ENCODE results near the gene TMEM91.

Gene TMEM91

DNA sequence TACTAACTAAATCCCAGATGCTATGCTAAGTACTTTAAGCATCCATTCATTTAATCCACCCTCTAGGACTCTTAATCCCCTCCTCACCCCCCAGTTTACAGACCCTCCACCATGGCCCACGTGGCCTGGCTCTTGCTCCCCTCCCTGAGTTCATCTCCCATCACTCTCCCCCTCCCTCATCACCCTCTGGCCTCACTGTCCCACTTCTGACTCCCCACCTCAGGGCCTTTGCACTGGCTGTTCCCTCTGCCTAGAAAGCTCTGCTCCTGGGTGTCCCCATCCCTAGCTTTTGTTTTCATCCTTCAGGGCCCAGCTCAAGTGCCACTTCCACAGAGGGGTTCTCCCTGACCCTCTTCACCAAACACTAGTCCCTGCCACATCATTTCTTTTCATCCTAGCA lies 16.6 kb upstream of the TMEM91 start:
- Histone ChIP-seq H3K4me1 (ENCODE audit: low read length) (no peaks in the 10 kb centered on the region), H3K36me3 (replicated peaks; ENCODE audit: insufficient read depth, low read length) (no peaks in the 10 kb centered on the region), H4K20me1 (ENCODE audit: insufficient read depth, low read length) (no peaks in the 10 kb centered on the region), H3K27ac (ENCODE audit: low read length) (no peak overlapping the region), H3K9me3 (replicated peaks; ENCODE audit: insufficient read depth, low read length) (no peaks in the 10 kb centered on the region), H3F3A (ENCODE audit: insufficient read depth, low read length) (peaks cover 3% of the 10 kb centered on the region; the same call in 1 of the 2 replicates), H3K27me3 (replicated peaks; ENCODE audit: insufficient read depth, low read length) (no peaks in the 10 kb centered on the region), H3K4me3 (ENCODE audit: low read length) (no peak overlapping the region), H3K9ac (ENCODE audit: low read length) (no peak overlapping the region), H2AFZ (ENCODE audit: low read length) (no peak overlapping the region), H3K4me2 (ENCODE audit: low read depth, low read length) (no peak overlapping the region), H3K79me2 (ENCODE audit: low read length) (peaks cover 11% of the 10 kb centered on the region; the same call in 1 of the 2 replicates), H3K9me2 (replicated peaks; ENCODE audit: insufficient read depth, low read length) (no peaks in the 10 kb centered on the region)
- no peak for DNase-seq
- TF ChIP-seq EZH2phosphoT487 (IDR thresholded peaks at IDR 0.05; ENCODE audit: low read length), result no peak
- TF ChIP-seq, protein P1, sequence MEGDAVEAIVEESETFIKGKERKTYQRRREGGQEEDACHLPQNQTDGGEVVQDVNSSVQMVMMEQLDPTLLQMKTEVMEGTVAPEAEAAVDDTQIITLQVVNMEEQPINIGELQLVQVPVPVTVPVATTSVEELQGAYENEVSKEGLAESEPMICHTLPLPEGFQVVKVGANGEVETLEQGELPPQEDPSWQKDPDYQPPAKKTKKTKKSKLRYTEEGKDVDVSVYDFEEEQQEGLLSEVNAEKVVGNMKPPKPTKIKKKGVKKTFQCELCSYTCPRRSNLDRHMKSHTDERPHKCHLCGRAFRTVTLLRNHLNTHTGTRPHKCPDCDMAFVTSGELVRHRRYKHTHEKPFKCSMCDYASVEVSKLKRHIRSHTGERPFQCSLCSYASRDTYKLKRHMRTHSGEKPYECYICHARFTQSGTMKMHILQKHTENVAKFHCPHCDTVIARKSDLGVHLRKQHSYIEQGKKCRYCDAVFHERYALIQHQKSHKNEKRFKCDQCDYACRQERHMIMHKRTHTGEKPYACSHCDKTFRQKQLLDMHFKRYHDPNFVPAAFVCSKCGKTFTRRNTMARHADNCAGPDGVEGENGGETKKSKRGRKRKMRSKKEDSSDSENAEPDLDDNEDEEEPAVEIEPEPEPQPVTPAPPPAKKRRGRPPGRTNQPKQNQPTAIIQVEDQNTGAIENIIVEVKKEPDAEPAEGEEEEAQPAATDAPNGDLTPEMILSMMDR (IDR thresholded peaks at IDR 0.05; ENCODE audit: low read length), result no peak
- TF ChIP-seq EZH2 (optimal IDR thresholded peaks at IDR 0.05; ENCODE audit: low read depth, low read length), result no peak

GRCh38 chr19:41362143-41362847 lies 14.0 kb upstream of the TMEM91 start:
- H3K9ac ChIP-seq (ENCODE audit: low read length), result no peak overlapping the region
- H4K20me1 ChIP-seq (ENCODE audit: insufficient read depth, low read length), result no peaks in the 10 kb centered on the region
- H3K79me2 ChIP-seq (ENCODE audit: low read length), result peaks cover 16% of the 10 kb centered on the region; the same call in 1 of the 2 replicates
- peaks cover 3% of the 10 kb centered on the region; the same call in 1 of the 2 replicates for H3F3A ChIP-seq (ENCODE audit: insufficient read depth, low read length)
- H3K9me2 ChIP-seq (replicated peaks; ENCODE audit: insufficient read depth, low read length), result no peaks in the 10 kb centered on the region
- no peaks in the 10 kb centered on the region for H3K9me3 ChIP-seq (replicated peaks; ENCODE audit: insufficient read depth, low read length)
- no peak overlapping the region for H3K4me2 ChIP-seq (ENCODE audit: low read depth, low read length)
- no peaks in the 10 kb centered on the region for H3K27me3 ChIP-seq (replicated peaks; ENCODE audit: insufficient read depth, low read length)
- no peak for DNase-seq
- no peak overlapping the region for H3K4me3 ChIP-seq (ENCODE audit: low read length)
- H2AFZ ChIP-seq (ENCODE audit: low read length), result no peak overlapping the region
- TF ChIP-seq EZH2phosphoT487 (IDR thresholded peaks at IDR 0.05; ENCODE audit: low read length) (no peak), EZH2 (optimal IDR thresholded peaks at IDR 0.05; ENCODE audit: low read depth, low read length) (no peak)
- TF ChIP-seq, protein P1 (IDR thresholded peaks at IDR 0.05; ENCODE audit: low read length), result no peak
- no peaks in the 10 kb centered on the region for H3K36me3 ChIP-seq (replicated peaks; ENCODE audit: insufficient read depth, low read length)
- no peak overlapping the region for H3K27ac ChIP-seq (ENCODE audit: low read length)
- no peaks in the 10 kb centered on the region for H3K4me1 ChIP-seq (ENCODE audit: low read length)

GRCh38 chr19:41363371-41363752 lies 13.0 kb upstream of the TMEM91 start:
- peak overlapping the region; percentile 91 for H3K4me3 ChIP-seq (ENCODE audit: low read length)
- H3K4me2 ChIP-seq (ENCODE audit: low read depth, low read length), result peak overlapping the region; percentile 74
- TF ChIP-seq EZH2 (optimal IDR thresholded peaks at IDR 0.05; ENCODE audit: low read depth, low read length) (no peak), EZH2phosphoT487 (IDR thresholded peaks at IDR 0.05; ENCODE audit: low read length) (no peak)
- TF ChIP-seq, protein P1 (IDR thresholded peaks at IDR 0.05; ENCODE audit: low read length), result no peak
- no peaks in the 10 kb centered on the region for H3K9me3 ChIP-seq (replicated peaks; ENCODE audit: insufficient read depth, low read length)
- no peaks in the 10 kb centered on the region for H4K20me1 ChIP-seq (ENCODE audit: insufficient read depth, low read length)
- peak overlapping the region; percentile 97; the same call in 1 of the 2 replicates for H3K27ac ChIP-seq (ENCODE audit: low read length)
- H3K4me1 ChIP-seq (ENCODE audit: low read length), result no peaks in the 10 kb centered on the region
- H3K9ac ChIP-seq (ENCODE audit: low read length), result peak overlapping the region; percentile 97; the same call in 1 of the 2 replicates
- H3K9me2 ChIP-seq (replicated peaks; ENCODE audit: insufficient read depth, low read length), result no peaks in the 10 kb centered on the region
- H3K27me3 ChIP-seq (replicated peaks; ENCODE audit: insufficient read depth, low read length), result no peaks in the 10 kb centered on the region
- no peaks in the 10 kb centered on the region for H3K36me3 ChIP-seq (replicated peaks; ENCODE audit: insufficient read depth, low read length)
- peak overlapping the region; percentile 51 for H2AFZ ChIP-seq (ENCODE audit: low read length)
- H3F3A ChIP-seq (ENCODE audit: insufficient read depth, low read length), result peaks cover 3% of the 10 kb centered on the region; the same call in 1 of the 2 replicates
- H3K79me2 ChIP-seq (ENCODE audit: low read length), result peaks cover 16% of the 10 kb centered on the region; the same call in 1 of the 2 replicates
- DNase-seq, result no peak
